ENCODE results near the gene CCL24. TPM values are rescaled to one million over a fixed set of nuclear protein-coding genes. Genes with fewer than 3 reads are reported as not detected.
A peak's percentile ranks its signal among the peaks of the same experiment; 100 is the strongest.
"Not testable (repeated sequence)": the region's sequence is repeated elsewhere in the genome, so short reads cannot be mapped to it uniquely, and the experiment has no call there.

Gene CCL24
- total RNA-seq = 1 to 10 TPM in 4 of 6 donors, not detected in 2; 1.4 to 7.6 (median 2.7) TPM

GRCh38 chr7:75813781-75814236, at the start of gene CCL24:
TSS of gene CCL24 (minus strand) at chr7:75813806. CDS start at chr7:75813715, 91 bp downstream.
- WGBS, 2 donors = 38 to 60% methylated on average over 7 of the region's 7 CpGs
- DNase-seq = peak in 1 of 2 donors; percentile 40
- peak in 1 of 2 donors; percentile 29 for ATAC-seq (ENCODE audit: low FRiP score in 2 of 2)

GRCh38 chr7:75861636-75862035, 48.0 kb upstream of the CCL24 start:
- H3K27ac ChIP-seq = peak overlapping the region in 2 of 4 donors; percentile 4 to 41
- peaks cover 2 to 6% (median 5%) of the 10 kb centered on the region in 4 donors for H3K4me1 ChIP-seq
- no peak for DNase-seq
- peak; percentile 26 to 75 for ATAC-seq (ENCODE audit: low FRiP score in 2 of 2)
- H3K36me3 ChIP-seq = no peaks in the 10 kb centered on the region
- TF ChIP-seq EP300 (IDR thresholded peaks at IDR 0.05) = peak in 1 of 4 donors; percentile 37
- no peak for TF ChIP-seq POLR2A (IDR thresholded peaks at IDR 0.05)
- no peak for TF ChIP-seq CTCF (IDR thresholded peaks at IDR 0.05)
- peak in 1 of 2 donors; percentile 36 for TF ChIP-seq POLR2AphosphoS5 (IDR thresholded peaks at IDR 0.05)
- no peaks in the 10 kb centered on the region for H3K9me3 ChIP-seq
- H3K27me3 ChIP-seq = no peaks in the 10 kb centered on the region
- H3K4me3 ChIP-seq = no peak overlapping the region
- 67 to 72% methylated on average over 4 of the region's 4 CpGs for WGBS, 2 donors

More at GRCh38 chr7:75813781-75814236, at the start of gene CCL24:
- Histone ChIP-seq H3K36me3 (no peaks in the 10 kb centered on the region), H3K27ac (no peak within 1 kb of the TSS), H3K4me3 (no peak within 1 kb of the TSS), H3K4me1 (no peaks in the 10 kb centered on the region), H3K27me3 (no peaks in the 10 kb centered on the region), H3K9me3 (no peaks in the 10 kb centered on the region)
- TF ChIP-seq EP300 (IDR thresholded peaks at IDR 0.05) (no peak), CTCF (IDR thresholded peaks at IDR 0.05) (no peak), POLR2A (IDR thresholded peaks at IDR 0.05) (no peak), POLR2AphosphoS5 (IDR thresholded peaks at IDR 0.05) (no peak)

GRCh38 chr7:75858410-75858809, 44.8 kb upstream of the CCL24 start:
- DNase-seq = no peak
- H3K36me3 ChIP-seq = no peaks in the 10 kb centered on the region
- no peaks in the 10 kb centered on the region for H3K9me3 ChIP-seq
- no peak overlapping the region for H3K27ac ChIP-seq
- no peak for ATAC-seq (ENCODE audit: low FRiP score in 2 of 2)
- no peaks in the 10 kb centered on the region for H3K27me3 ChIP-seq
- no peaks in the 10 kb centered on the region for H3K4me1 ChIP-seq
- H3K4me3 ChIP-seq = no peak overlapping the region
- TF ChIP-seq POLR2A (IDR thresholded peaks at IDR 0.05) = no peak
- TF ChIP-seq POLR2AphosphoS5 (IDR thresholded peaks at IDR 0.05) = no peak
- no peak for TF ChIP-seq EP300 (IDR thresholded peaks at IDR 0.05)
- no peak for TF ChIP-seq CTCF (IDR thresholded peaks at IDR 0.05)

- Histone ChIP-seq H3K4me3 (no peak overlapping the region), H3K27me3 (no peaks in the 10 kb centered on the region), H3K27ac (no peak overlapping the region), H3K36me3 (no peaks in the 10 kb centered on the region), H3K9me3 (no peaks in the 10 kb centered on the region), H3K4me1 (no peaks in the 10 kb centered on the region)
- DNase-seq (no peak), ATAC-seq (ENCODE audit: low FRiP score in 2 of 2) (peak; percentile 68 to 70)
- peak in 1 of 4 donors; percentile 52 for TF ChIP-seq EP300 (IDR thresholded peaks at IDR 0.05)
- no peak for TF ChIP-seq POLR2A (IDR thresholded peaks at IDR 0.05)
- 70 to 77% methylated on average over 6 of the region's 6 CpGs for WGBS, 2 donors
Measured at GRCh38 chr7:75856536-75856935, 42.9 kb upstream of the CCL24 start.

GRCh38 chr7:75854813-75855345, 41.3 kb upstream of the CCL24 start:
- ATAC-seq (ENCODE audit: low FRiP score in 2 of 2) = peak in 1 of 2 donors; percentile 61
- not testable (repeated sequence) for H3K27me3 ChIP-seq, H3K4me1 ChIP-seq, H3K4me3 ChIP-seq, H3K9me3 ChIP-seq, H3K27ac ChIP-seq, H3K36me3 ChIP-seq, DNase-seq
- 87 to 90% methylated on average over 7 to 10 of the region's 10 CpGs for WGBS, 2 donors

GRCh38 chr7:75854233-75854632, 40.6 kb upstream of the CCL24 start:
- no peaks in the 10 kb centered on the region for H3K4me1 ChIP-seq
- 70 to 72% methylated on average over 5 of the region's 5 CpGs for WGBS, 2 donors
- H3K36me3 ChIP-seq = no peaks in the 10 kb centered on the region
- peak in 1 of 2 donors; percentile 40 for DNase-seq
- H3K27ac ChIP-seq = no peak overlapping the region
- ATAC-seq (ENCODE audit: low FRiP score in 2 of 2) = peak in 1 of 2 donors; percentile 74
- H3K27me3 ChIP-seq = no peaks in the 10 kb centered on the region
- H3K4me3 ChIP-seq = no peak overlapping the region
- TF ChIP-seq EP300 (IDR thresholded peaks at IDR 0.05) (no peak), CTCF (IDR thresholded peaks at IDR 0.05) (no peak), POLR2AphosphoS5 (IDR thresholded peaks at IDR 0.05) (no peak), POLR2A (IDR thresholded peaks at IDR 0.05) (no peak)
- H3K9me3 ChIP-seq = no peaks in the 10 kb centered on the region
